SK-N-MC (cell line): ENCODE data around the gene NRP2.

Experiments used
- EZH2 ChIP-seq: fragments of 200-600 bp; sonication (generic); IDR thresholded peaks from one replicate; pipeline ENCODE4 v1.6.1; 2017; ENCODE audit warnings: antibody characterized with exemption
- POLR2AphosphoS5 ChIP-seq: IDR thresholded peaks from 2 replicates; pipeline ENCODE4 v1.6.1; 2012; ENCODE audit warnings: mild to moderate bottlenecking, low read depth, low read length, borderline replicate concordance

- no peak for TF ChIP-seq EZH2
- TF ChIP-seq POLR2AphosphoS5 = no peak
Observed at GRCh38 chr2:205814039-205814364, 131.7 kb downstream of the NRP2 start.
